Glomerular endothelial cell (primary cell): ENCODE data around the gene RASL11A. TPM values are rescaled to one million over a fixed set of nuclear protein-coding genes. Genes with fewer than 3 reads are reported as not detected.
"Not testable (repeated sequence)": the region's sequence is repeated elsewhere in the genome, so short reads cannot be mapped to it uniquely, and the experiment has no call there.

Experiments
- DNase-seq: peaks from one replicate; pipeline ENCODE4 v3.0.0-alpha.2; 2011; ENCODE audit warnings: low read depth, low spot score; ENCODE audit errors: extremely low read depth
- total RNA-seq: library from RNA; depleted of rRNA; stranded (reverse); fragments of >200 nt; gene quantifications from 2 replicates; pipeline ENCODE4 v1.2.3, GENCODE V29; 2015

RASL11A gene
- total RNA-seq, 1 donor from 2014 or later: 2.1 TPM

GRCh38 chr13:27266917-27267316 lies 3.7 kb upstream of the RASL11A start:
- DNase-seq: no peak

GRCh38 chr13:27267596-27267995 lies 3.0 kb upstream of the RASL11A start:
- DNase-seq: no peak

- no peak for DNase-seq
Observed at GRCh38 chr13:27269114-27269665, 1.4 kb upstream of the RASL11A start.

- no peak for DNase-seq
Observed at GRCh38 chr13:27271570-27272096, 1.0 kb downstream of the RASL11A start.

DNA sequence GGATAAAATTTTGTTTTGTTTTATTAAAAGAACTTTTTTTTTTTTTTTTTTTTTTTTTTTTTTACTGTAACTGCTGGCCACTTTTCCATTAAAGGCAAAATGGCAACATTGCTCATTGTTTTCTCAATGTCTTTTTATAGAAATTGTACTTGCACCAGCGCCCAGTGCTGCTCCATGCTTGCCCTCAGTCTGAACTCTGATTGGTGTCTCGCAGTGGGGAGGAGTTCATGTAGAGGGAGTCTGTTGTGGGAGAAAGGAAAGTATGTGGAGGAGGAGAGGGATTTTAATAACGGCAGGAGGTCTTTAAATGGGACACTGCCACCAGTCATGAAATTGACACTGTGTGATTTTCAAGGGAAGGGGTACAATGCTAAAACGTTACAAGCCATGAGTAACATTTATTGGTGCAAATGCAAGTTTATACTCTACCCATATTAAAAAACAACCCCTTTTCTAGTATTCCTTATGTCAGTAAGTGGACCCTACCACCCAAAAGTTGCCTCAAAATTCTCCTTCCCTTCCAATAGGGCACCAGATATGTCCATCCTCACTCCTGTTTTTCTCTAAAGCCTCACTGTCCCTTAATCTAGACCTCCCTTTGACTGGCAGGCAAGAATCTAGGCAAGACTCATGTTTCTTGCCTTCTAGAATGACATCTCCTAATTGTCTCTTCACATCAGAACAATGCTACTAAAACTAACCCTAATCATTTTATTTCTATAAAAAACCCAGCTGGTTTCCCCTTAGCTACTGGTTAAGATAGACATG lies 3.2 kb downstream of the RASL11A start:
- DNase-seq: no peak

DNA sequence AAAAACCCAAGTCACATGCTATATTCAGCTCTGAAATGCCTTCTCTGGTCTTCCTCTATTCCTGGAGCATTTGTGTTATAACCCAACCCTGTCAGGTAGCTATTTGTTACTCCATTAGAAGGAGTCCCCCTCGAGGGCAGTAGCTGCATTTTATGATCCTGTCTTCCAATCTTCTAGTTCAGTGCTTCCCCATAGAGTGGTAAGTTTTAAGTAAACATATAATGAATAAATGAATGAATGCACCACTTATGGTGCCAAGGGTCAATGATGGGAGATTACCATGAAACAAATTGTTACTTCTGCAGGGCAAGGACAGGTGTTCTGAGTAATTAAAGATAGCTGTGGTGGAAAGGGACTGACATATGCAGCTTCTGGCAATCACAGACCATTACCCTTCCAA lies 4.0 kb downstream of the RASL11A start:
- no peak for DNase-seq

DNA sequence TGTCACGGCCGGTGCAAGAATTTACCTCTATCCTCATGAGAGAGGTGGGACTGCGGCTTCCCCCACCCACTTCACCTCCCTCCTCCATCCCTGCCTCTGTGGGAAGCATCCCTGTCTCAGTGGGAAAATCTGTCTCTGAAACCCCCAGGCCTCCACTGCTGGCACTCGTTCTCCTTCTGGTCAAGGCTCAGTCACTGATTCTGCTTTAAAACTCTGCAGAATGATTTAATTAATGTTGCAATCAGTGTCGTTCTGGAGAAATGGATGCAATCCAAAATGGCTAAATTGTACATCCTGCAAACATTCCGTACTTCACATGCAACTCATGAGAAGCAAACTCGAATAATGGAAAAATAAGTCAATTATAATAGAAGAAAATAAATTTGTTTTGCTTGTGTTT lies 5.6 kb downstream of the RASL11A start:
- no peak for DNase-seq

- no peak for DNase-seq
Observed at GRCh38 chr13:27279506-27279905, 8.9 kb downstream of the RASL11A start.

DNA sequence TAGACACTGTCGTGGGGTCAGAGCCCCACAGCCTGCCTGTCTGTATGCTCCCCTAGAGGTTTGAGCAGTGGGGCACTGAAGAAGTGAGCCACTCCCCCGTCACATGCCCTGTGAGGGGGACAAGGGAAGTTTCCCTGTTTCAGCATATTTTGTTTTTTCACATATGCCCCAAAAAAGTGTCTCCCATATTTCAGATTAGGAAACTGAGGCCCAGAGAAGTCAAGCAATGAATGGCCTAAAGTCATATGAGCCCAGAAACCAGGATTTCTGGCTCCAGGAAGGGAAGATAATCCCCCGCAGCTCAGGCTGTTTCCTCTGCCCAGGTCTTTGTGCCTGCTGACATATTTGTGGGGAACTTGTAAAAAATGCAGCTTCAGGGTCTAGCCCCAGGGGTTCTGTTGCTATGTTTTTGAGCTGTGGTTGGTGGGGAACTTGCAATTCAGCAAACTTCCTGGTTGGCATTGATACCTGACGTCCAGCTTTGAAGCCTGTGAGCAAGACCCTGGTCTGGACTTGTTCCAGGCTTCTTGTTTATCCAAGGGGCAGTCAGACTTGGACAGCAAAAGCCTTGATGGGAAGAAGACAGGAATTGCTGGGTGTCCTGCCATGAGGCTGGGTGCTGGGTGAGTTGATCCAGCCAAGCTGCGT lies 9.5 kb downstream of the RASL11A start:
- DNase-seq: no peak

- DNase-seq: no peak
Observed at GRCh38 chr13:27280841-27281240, 10.2 kb downstream of the RASL11A start.

DNA sequence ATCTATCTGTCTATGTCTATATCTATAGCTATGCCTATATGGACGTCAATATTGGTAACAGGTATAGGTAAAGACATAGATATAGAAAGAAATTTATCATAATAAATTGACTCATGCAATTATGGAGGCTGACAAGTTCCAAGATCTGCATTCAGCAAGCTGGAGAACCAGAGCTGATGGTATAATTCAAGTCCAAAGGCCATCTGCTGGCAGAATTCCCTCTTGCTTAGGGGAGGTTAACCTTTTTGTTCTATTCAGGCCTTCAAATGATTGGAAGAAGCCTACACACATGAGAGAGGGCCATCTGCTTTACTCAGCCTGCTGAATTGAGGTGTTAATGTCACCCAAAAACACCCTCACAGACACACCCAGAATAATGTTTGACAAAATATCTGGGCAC lies 10.8 kb downstream of the RASL11A start:
- DNase-seq: no peak

DNA sequence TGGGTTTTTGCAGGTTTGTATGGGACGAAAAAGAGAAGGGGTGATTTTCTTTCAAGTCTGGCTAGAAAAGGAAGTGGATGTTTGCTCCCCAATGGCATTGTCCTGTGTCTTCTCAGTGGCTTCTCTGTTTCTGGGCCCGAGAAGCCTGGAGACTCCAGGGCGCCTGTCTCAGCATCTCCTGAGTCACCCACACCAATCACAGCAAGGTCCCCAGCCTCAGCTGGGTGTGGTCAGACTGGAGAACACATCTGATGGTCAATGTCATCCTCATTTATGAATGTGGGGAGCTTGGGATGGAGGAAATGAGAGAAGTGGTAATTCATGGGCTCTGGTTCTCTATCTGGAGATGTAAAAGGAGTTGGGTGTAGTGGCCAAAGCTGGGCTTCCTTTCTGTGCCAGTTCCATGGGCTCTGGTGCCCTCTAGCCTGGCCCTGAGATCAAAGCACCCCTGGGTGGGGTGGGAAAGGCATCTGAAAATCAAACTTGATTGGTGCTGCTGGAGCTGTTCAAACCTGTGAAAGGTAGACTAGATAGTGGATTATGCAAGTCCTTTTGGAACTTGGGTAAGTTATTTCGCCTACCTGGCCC lies 13.4 kb downstream of the RASL11A start:
- DNase-seq: no peak

- no peak for DNase-seq
Observed at GRCh38 chr13:27288392-27288791, 17.8 kb downstream of the RASL11A start.

DNA sequence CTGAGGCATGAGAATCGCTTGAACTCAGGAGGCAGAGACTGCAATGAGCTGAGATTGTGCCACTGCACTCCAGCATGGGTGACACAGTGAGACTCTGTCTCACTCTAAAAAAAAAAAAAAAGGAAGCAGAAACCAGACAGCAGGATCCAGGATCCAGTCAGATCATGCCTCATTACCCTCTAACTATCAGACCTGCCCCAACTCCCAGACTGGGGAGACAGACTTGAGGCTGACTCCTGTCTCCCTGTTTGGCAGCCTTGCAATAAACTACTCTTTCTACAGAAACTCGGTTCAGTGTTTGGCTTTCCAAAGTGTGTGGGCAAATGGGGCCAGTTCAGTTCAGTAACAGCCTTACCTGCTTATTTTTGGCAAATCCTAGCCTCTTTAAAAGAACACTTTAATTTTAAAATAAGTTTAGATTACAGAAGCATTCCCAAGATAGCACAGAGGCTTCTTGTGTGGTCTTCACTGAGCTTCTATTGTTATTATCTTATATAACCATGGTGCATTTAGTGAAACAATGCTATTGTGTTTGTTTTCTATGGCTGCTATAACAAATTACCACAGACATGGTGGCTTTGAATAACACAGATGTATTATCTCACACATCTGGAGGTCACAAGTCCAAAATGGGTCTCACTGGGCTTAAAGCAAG lies 18.5 kb downstream of the RASL11A start:
- no peak for DNase-seq

GRCh38 chr13:27290715-27291114 lies 20.1 kb downstream of the RASL11A start:
- no peak for DNase-seq

- not testable (repeated sequence) for DNase-seq
Observed at GRCh38 chr13:27291967-27292366, 21.3 kb downstream of the RASL11A start.

DNA sequence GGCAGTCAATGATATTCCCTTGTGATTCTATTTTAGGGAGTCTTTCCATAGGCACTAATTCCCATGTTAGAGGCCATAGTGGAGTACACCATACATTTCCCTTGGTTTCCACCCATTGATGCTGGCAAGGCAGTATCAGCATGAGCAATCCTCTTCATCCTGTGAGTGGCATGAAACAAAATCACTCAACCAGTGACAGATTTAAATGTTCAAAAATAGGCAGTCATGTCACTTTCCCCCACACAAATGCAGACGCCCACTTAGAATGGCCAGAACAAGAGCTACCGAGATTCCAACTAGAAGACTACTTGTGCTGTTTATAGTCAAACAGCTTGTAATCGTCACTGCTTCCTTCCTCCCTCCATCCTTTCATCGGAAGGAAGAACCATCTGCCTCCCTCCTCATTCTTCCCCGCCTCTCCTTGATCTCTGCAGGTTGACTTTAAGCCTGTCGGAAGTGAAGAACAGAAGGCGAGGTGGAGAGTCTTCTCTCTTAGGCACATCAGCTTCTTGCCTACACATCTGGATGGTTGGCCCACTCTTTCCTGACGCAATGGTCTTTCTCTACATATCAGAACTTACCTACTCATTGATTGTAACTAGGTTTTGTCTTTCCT lies 22.6 kb downstream of the RASL11A start:
- DNase-seq: no peak

GRCh38 chr13:27293873-27294515 lies 23.4 kb downstream of the RASL11A start:
- no peak for DNase-seq

GRCh38 chr13:27295096-27295495 lies 24.5 kb downstream of the RASL11A start:
- DNase-seq: no peak

DNA sequence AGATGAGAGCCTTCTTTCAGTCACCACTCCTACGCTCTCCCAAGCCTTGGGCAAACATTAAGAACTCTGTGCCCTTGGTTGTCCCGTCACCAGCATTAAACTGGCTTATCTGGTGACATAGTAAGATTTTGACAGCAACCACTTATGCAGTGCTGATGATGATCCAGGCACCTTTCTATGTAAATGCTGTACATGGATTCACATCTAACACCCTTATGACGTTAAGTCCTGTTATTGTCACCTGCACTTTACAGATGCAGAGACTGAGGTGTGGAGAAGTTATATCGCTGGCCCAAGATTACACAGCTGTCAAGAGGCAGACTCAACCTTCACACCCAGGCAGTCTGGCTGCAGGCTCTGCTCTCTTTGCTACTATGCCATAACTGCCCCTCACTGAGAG lies 25.0 kb downstream of the RASL11A start:
- no peak for DNase-seq
